CD4-positive, alpha-beta memory T cell (primary cell): ENCODE measurements around the gene NDUFV3. TPM values are rescaled to one million over a fixed set of nuclear protein-coding genes. Genes with fewer than 3 reads are reported as not detected.
"Not testable (repeated sequence)": the region's sequence is repeated elsewhere in the genome, so short reads cannot be mapped to it uniquely, and the experiment has no call there.

Experiments
- CTCF ChIA-PET: fragments of 350-600 bp; sonication (Branson Sonifier 250); formaldehyde crosslinking; loops from one replicate; lab custom pipeline; 2021; ENCODE audit warnings: inconsistent platforms; ENCODE audit not compliant: partially characterized antibody; lab: Charles Lee
- POLR2A ChIA-PET: fragments of 350-600 bp; sonication (Branson Sonifier 250); formaldehyde crosslinking; loops from one replicate; lab custom pipeline; 2021; ENCODE audit not compliant: partially characterized antibody; lab: Charles Lee
- DNase-seq, 5 donors: peaks; one replicate each; pipeline versions ENCODE4 v3.0.0 to v3.0.0-alpha.2; 2020 to 2022; ENCODE audit warnings: mixed read lengths in 1 of 5
- H3K27ac ChIP-seq: one replicate; pipeline ENCODE4 v1.7.0; 2013; ENCODE audit warnings: low read depth, low read length
- H3K27me3 ChIP-seq: 2 replicates; pipeline ENCODE4 v1.7.0; 2013; ENCODE audit warnings: mild to moderate bottlenecking, low read length, moderate library complexity; ENCODE audit not compliant: insufficient read depth
- H3K36me3 ChIP-seq: 2 replicates; pipeline ENCODE4 v1.7.0; 2013; ENCODE audit warnings: mild to moderate bottlenecking, low read length, moderate library complexity; ENCODE audit not compliant: insufficient read depth
- H3K4me1 ChIP-seq: 2 replicates; pipeline ENCODE4 v1.7.0; 2013; ENCODE audit warnings: mild to moderate bottlenecking, low read length, moderate library complexity; ENCODE audit not compliant: insufficient read depth
- H3K4me3 ChIP-seq, 2 donors: one replicate each; pipeline ENCODE4 v1.7.0; 2013; ENCODE audit warnings: low read length in 2 of 2, mild to moderate bottlenecking in 1 of 2
- H3K9me3 ChIP-seq, 2 donors: one replicate each; pipeline ENCODE4 v1.7.0; 2013; ENCODE audit warnings: low read length in 2 of 2, control low read depth in 1 of 2; ENCODE audit not compliant: control insufficient read depth in 1 of 2
- H3K27ac Mint-ChIP-seq, 7 donors: one replicate each; pipeline ENCODE4 v1.8.0; 2020 to 2021; ENCODE audit warnings: mixed read lengths in 7 of 7, mild to moderate bottlenecking in 6 of 7, inconsistent platforms in 3 of 7, moderate library complexity in 3 of 7
- H3K27me3 Mint-ChIP-seq, 2 donors: one replicate each; pipeline ENCODE4 v1.8.0; 2020 to 2021; ENCODE audit warnings: mixed read lengths in 2 of 2
- H3K36me3 Mint-ChIP-seq, 2 donors: one replicate each; pipeline ENCODE4 v1.8.0; 2020 to 2021; ENCODE audit warnings: mixed read lengths in 2 of 2, inconsistent platforms in 1 of 2, mild to moderate bottlenecking in 1 of 2
- H3K4me1 Mint-ChIP-seq, 4 donors: one replicate each; pipeline ENCODE4 v1.8.0; 2020 to 2021; ENCODE audit warnings: mixed read lengths in 4 of 4, mild to moderate bottlenecking in 1 of 4
- H3K4me3 Mint-ChIP-seq, 8 donors: one replicate each; pipeline ENCODE4 v1.8.0; 2020 to 2021; ENCODE audit warnings: mixed read lengths in 8 of 8, mild to moderate bottlenecking in 7 of 8, moderate library complexity in 6 of 8, inconsistent platforms in 3 of 8
- H3K9me3 Mint-ChIP-seq, 8 donors: one replicate each; pipeline ENCODE4 v1.8.0; 2020 to 2021; ENCODE audit warnings: mixed read lengths in 8 of 8, mild to moderate bottlenecking in 5 of 8, inconsistent platforms in 3 of 8, moderate library complexity in 1 of 8
- intact Hi-C: fragments of 100-400 bp; cut with micrococcal nuclease; formaldehyde crosslinking; loops from one replicate; pipeline ENCODE4 v1.15.1; 2023
- polyA plus RNA-seq, 2 donors: library from polyadenylated mRNA; unstranded; fragments of 300-500 nt; fragmentation: Illumina TruSeq; gene quantifications; one replicate each; pipeline ENCODE4 v1.2.3, GENCODE V29; 2021
- total RNA-seq, 2 experiments: library from RNA; stranded (reverse); gene quantifications; one replicate each; pipeline ENCODE4 v1.2.3, GENCODE V29; 2021

Gene NDUFV3
- total and polyA plus RNA-seq, 4 experiments from 2014 or later: 9.1 to 33.2 (median 25.8) TPM

GRCh38 chr21:42927474-42928200 lies 34.5 kb downstream of the NDUFV3 start:
- H3K9me3 Mint-ChIP-seq, H3K4me3 ChIP-seq, H3K27me3 Mint-ChIP-seq, DNase-seq, H3K27ac ChIP-seq, POLR2A ChIA-PET, H3K4me3 Mint-ChIP-seq, H3K36me3 ChIP-seq, H3K27me3 ChIP-seq, intact Hi-C loops, H3K9me3 ChIP-seq, H3K36me3 Mint-ChIP-seq, CTCF ChIA-PET: not testable (repeated sequence)
- H3K27ac Mint-ChIP-seq: peak overlapping the region in 1 of 7 donors; percentile 60
- peaks cover 14% of the 10 kb centered on the region for H3K4me1 ChIP-seq
- peaks cover 10 to 12% (median 12%) of the 10 kb centered on the region in 4 donors for H3K4me1 Mint-ChIP-seq

- Mint-ChIP-seq H3K27ac (peak overlapping the region in 1 of 7 donors; percentile 10), H3K27me3 (no peaks in the 10 kb centered on the region), H3K9me3 (no peaks in the 10 kb centered on the region), H3K4me3 (no peak overlapping the region), H3K36me3 (no peaks in the 10 kb centered on the region), H3K4me1 (no peaks in the 10 kb centered on the region)
- ChIA-PET POLR2A (no interaction called here), CTCF (no interaction called here)
- Histone ChIP-seq H3K4me1 (no peaks in the 10 kb centered on the region), H3K9me3 (no peaks in the 10 kb centered on the region), H3K27ac (no peak overlapping the region), H3K4me3 (no peak overlapping the region), H3K36me3 (no peaks in the 10 kb centered on the region), H3K27me3 (no peaks in the 10 kb centered on the region)
- DNase-seq: no peak
- intact Hi-C loops: no loop called here
Observed at GRCh38 chr21:42929969-42930368, 36.9 kb downstream of the NDUFV3 start.

DNA sequence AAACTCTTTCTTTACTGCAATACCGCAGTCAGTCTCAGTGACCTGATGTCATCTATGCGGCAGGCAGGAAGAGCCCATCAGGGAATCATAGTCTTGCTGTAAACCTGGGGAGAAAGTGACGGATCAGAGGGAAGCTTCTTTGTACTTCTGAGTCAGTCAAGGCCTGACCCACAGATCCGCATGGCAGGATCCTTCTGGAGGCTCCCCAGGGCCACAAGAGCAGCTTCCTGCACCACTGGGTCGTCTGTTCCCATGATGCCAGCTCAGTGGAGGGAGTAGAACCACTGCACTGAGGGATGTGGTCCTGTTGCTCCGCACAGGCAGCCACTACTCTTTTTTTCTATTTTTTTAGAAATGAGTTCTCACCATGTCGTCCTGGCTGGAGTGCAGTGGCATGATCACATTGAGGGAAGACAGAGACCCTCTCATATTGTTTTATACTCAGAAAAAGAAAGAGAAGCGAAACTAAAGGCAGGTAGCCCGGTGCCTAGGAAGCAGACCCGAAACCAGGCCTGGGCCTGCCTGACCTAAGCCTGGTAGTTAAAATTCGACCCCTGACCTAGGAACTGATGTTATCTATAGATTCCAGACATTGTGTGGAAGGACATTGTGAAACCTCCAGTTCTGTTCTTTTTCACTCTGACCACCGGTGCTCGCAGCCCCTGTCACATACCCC lies 38.6 kb downstream of the NDUFV3 start:
- intact Hi-C loops: no loop called here
- Mint-ChIP-seq H3K9me3 (no peaks in the 10 kb centered on the region), H3K4me1 (no peaks in the 10 kb centered on the region), H3K27ac (no peak overlapping the region), H3K27me3 (no peaks in the 10 kb centered on the region), H3K36me3 (no peaks in the 10 kb centered on the region), H3K4me3 (no peak overlapping the region)
- Histone ChIP-seq H3K9me3 (no peaks in the 10 kb centered on the region), H3K4me3 (no peak overlapping the region), H3K27me3 (no peaks in the 10 kb centered on the region), H3K4me1 (no peaks in the 10 kb centered on the region), H3K27ac (no peak overlapping the region), H3K36me3 (no peaks in the 10 kb centered on the region)
- ChIA-PET CTCF (no interaction called here), POLR2A (no interaction called here)
- DNase-seq: no peak

GRCh38 chr21:42932378-42933136 lies 39.4 kb downstream of the NDUFV3 start:
- POLR2A ChIA-PET, H3K36me3 Mint-ChIP-seq, H3K9me3 ChIP-seq, H3K36me3 ChIP-seq, intact Hi-C loops, H3K4me3 ChIP-seq, CTCF ChIA-PET, H3K27me3 ChIP-seq, H3K27ac ChIP-seq, H3K27me3 Mint-ChIP-seq, H3K4me3 Mint-ChIP-seq, H3K4me1 Mint-ChIP-seq, DNase-seq, H3K4me1 ChIP-seq, H3K9me3 Mint-ChIP-seq: not testable (repeated sequence)
- H3K27ac Mint-ChIP-seq: peak overlapping the region in 1 of 7 donors; percentile 65

GRCh38 chr21:42933137-42933970 lies 40.2 kb downstream of the NDUFV3 start:
- H3K4me3 Mint-ChIP-seq: not testable (repeated sequence)

GRCh38 chr21:42933973-42934372 lies 40.9 kb downstream of the NDUFV3 start:
- H3K9me3 ChIP-seq, POLR2A ChIA-PET: not testable (repeated sequence)

More at GRCh38 chr21:42933137-42933970, 40.2 kb downstream of the NDUFV3 start:
- H3K9me3 Mint-ChIP-seq, H3K36me3 ChIP-seq, POLR2A ChIA-PET, H3K4me1 ChIP-seq, DNase-seq, H3K4me3 ChIP-seq, H3K36me3 Mint-ChIP-seq, H3K27ac ChIP-seq, intact Hi-C loops, H3K27me3 Mint-ChIP-seq, H3K4me1 Mint-ChIP-seq, H3K27me3 ChIP-seq, H3K9me3 ChIP-seq, CTCF ChIA-PET: not testable (repeated sequence)
- peak overlapping the region in 1 of 7 donors; percentile 65 for H3K27ac Mint-ChIP-seq

GRCh38 chr21:42936360-42936759 lies 43.3 kb downstream of the NDUFV3 start:
- CTCF ChIA-PET, H3K4me1 Mint-ChIP-seq: not testable (repeated sequence)

More at GRCh38 chr21:42933973-42934372, 40.9 kb downstream of the NDUFV3 start:
- H3K4me3 Mint-ChIP-seq, H3K36me3 ChIP-seq, H3K9me3 Mint-ChIP-seq, H3K27me3 ChIP-seq, H3K27ac ChIP-seq, H3K4me3 ChIP-seq, intact Hi-C loops, H3K4me1 ChIP-seq, DNase-seq, H3K36me3 Mint-ChIP-seq, H3K27ac Mint-ChIP-seq, H3K27me3 Mint-ChIP-seq, H3K4me1 Mint-ChIP-seq, CTCF ChIA-PET: not testable (repeated sequence)

More at GRCh38 chr21:42936360-42936759, 43.3 kb downstream of the NDUFV3 start:
- H3K9me3 Mint-ChIP-seq, intact Hi-C loops, H3K36me3 Mint-ChIP-seq, H3K27me3 ChIP-seq, H3K4me3 Mint-ChIP-seq, H3K9me3 ChIP-seq, DNase-seq, H3K4me1 ChIP-seq, H3K27me3 Mint-ChIP-seq, H3K36me3 ChIP-seq, H3K4me3 ChIP-seq, POLR2A ChIA-PET, H3K27ac ChIP-seq, H3K27ac Mint-ChIP-seq: not testable (repeated sequence)
